A673 (cell line): Measurements from ENCODE around the gene NPR3.

Experiments
- CTCF ChIP-seq: fragments of 300-800, 200-600 bp; sonication (generic); conservative IDR thresholded peaks from 2 replicates; pipeline ENCODE4 v1.5.1; 2017; ENCODE audit warnings: low read depth, mild to moderate bottlenecking, antibody characterized with exemption, low read length, moderate library complexity, mixed read lengths
- EZH2 ChIP-seq: fragments of 200-600 bp; sonication (generic); IDR thresholded peaks from 2 replicates; pipeline ENCODE4 v1.6.1; 2017; ENCODE audit warnings: borderline replicate concordance, low read depth, mild to moderate bottlenecking, mixed read lengths, antibody characterized with exemption, low read length; ENCODE audit not compliant: poor library complexity, severe bottlenecking

GRCh38 chr5:32721626-32722025, 10.5 kb downstream of the NPR3 start:
- TF ChIP-seq CTCF (no peak), EZH2 (no peak)
